DOHH2 (cell line): ENCODE measurements around the gene CCT2.

ENCODE experiments used
- H3F3A ChIP-seq: fragments of 200-600 bp; sonication (generic), shearing (Covaris generic); 2 replicates; pipeline ENCODE4 v1.6.0; 2016; ENCODE audit warnings: antibody characterized with exemption, mild to moderate bottlenecking; ENCODE audit not compliant: control insufficient read depth, insufficient read depth
- H3K27ac ChIP-seq: fragments of 200-600 bp; sonication (generic); 2 replicates; pipeline ENCODE4 v1.5.1; 2014; ENCODE audit warnings: low read depth, mild to moderate bottlenecking, low read length, moderate library complexity
- H3K27me3 ChIP-seq: fragments of 200-600 bp; sonication (generic); 2 replicates; pipeline ENCODE4 v1.6.1; 2014; ENCODE audit warnings: mild to moderate bottlenecking, low read length, mixed read lengths; ENCODE audit not compliant: control insufficient read depth
- H3K36me3 ChIP-seq: fragments of 200-600 bp; sonication (generic); 2 replicates; pipeline ENCODE4 v1.6.1; 2014; ENCODE audit warnings: mild to moderate bottlenecking, low read length, moderate library complexity, mixed read lengths; ENCODE audit not compliant: control insufficient read depth
- H3K4me1 ChIP-seq: fragments of 200-600 bp; sonication (generic); 2 replicates; pipeline ENCODE4 v1.6.1; 2014; ENCODE audit warnings: mild to moderate bottlenecking, low read length, mixed read lengths; ENCODE audit not compliant: control insufficient read depth
- H3K4me2 ChIP-seq: fragments of 200-600 bp; sonication (generic); 2 replicates; pipeline ENCODE4 v1.6.0; 2014; ENCODE audit warnings: mild to moderate bottlenecking, low read length, moderate library complexity
- H3K4me3 ChIP-seq: fragments of 200-600 bp; sonication (generic); 2 replicates; pipeline ENCODE4 v1.5.1; 2014; ENCODE audit warnings: mild to moderate bottlenecking, low read length, mixed read lengths
- H3K79me2 ChIP-seq: fragments of 200-600 bp; sonication (generic); 2 replicates; pipeline ENCODE4 v1.6.1; 2014; ENCODE audit warnings: mild to moderate bottlenecking, low read length, mixed read lengths; ENCODE audit not compliant: control insufficient read depth
- H3K9me2 ChIP-seq: fragments of 200-600 bp; sonication (generic); replicated peaks from 2 replicates; pipeline ENCODE4 v1.6.1; 2014; ENCODE audit warnings: mild to moderate bottlenecking, low read length, mixed read lengths; ENCODE audit not compliant: control insufficient read depth
- H3K9me3 ChIP-seq: fragments of 200-600 bp; sonication (generic); 2 replicates; pipeline ENCODE4 v1.6.1; 2014; ENCODE audit warnings: antibody characterized with exemption, low read length, mixed read lengths; ENCODE audit not compliant: control insufficient read depth, insufficient read depth
- H4K20me1 ChIP-seq: fragments of 200-600 bp; sonication (generic); 2 replicates; pipeline ENCODE4 v1.6.0; 2014; ENCODE audit warnings: low read depth, mild to moderate bottlenecking, antibody characterized with exemption, low read length, moderate library complexity; ENCODE audit not compliant: control insufficient read depth, insufficient read depth
- CTCF ChIP-seq: fragments of 200-600 bp; sonication (generic); IDR thresholded peaks from one replicate; pipeline ENCODE4 v1.5.1; 2014; ENCODE audit warnings: antibody characterized with exemption, mild to moderate bottlenecking, low read depth, low read length; ENCODE audit not compliant: poor library complexity, severe bottlenecking
- EZH2phosphoT487 ChIP-seq: fragments of 200-600 bp; sonication (generic); IDR thresholded peaks from 2 replicates; pipeline ENCODE4 v1.6.1; 2017; ENCODE audit warnings: borderline replicate concordance, mild to moderate bottlenecking, antibody characterized with exemption, low read length, moderate library complexity, mixed read lengths

Gene CCT2

GRCh38 chr12:69583203-69583602 lies 2.1 kb upstream of the CCT2 start:
- no peak for TF ChIP-seq EZH2phosphoT487
- no peak for TF ChIP-seq CTCF
- no peaks in the 10 kb centered on the region for H3F3A ChIP-seq
- H3K36me3 ChIP-seq, result peaks cover 29% of the 10 kb centered on the region
- no peak overlapping the region for H3K4me3 ChIP-seq
- no peaks in the 10 kb centered on the region for H3K9me3 ChIP-seq
- H4K20me1 ChIP-seq, result peaks cover 12% of the 10 kb centered on the region
- H3K27ac ChIP-seq, result no peak overlapping the region
- H3K27me3 ChIP-seq, result no peaks in the 10 kb centered on the region
- H3K9me2 ChIP-seq, result no peaks in the 10 kb centered on the region
- peaks cover 21% of the 10 kb centered on the region for H3K4me1 ChIP-seq
- peaks cover 28% of the 10 kb centered on the region for H3K79me2 ChIP-seq
- H3K4me2 ChIP-seq, result no peak overlapping the region

DNA sequence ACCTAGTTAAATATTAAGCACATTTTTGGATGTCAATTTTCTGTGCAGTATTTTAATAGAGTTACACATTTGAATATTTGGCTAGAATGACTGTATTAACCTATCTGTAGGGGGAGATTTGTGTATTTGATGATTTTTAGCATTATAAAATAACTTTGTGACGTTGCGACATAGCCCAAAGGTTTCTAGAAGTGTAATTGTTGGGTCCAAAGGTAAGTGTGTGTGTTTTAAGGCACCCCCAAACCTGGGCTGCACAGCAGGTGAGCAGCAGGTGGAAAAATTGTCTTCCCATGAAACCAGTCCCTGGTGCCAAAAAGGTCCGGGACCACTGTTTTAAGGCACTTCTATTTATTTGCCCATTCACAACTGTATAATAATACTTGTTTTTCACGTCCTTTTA lies 3.3 kb downstream of the CCT2 start:
- Histone ChIP-seq H3K27ac (no peak overlapping the region), H3K79me2 (peaks cover 62% of the 10 kb centered on the region), H4K20me1 (peaks cover 12% of the 10 kb centered on the region), H3K4me1 (peaks cover 21% of the 10 kb centered on the region), H3K9me3 (no peaks in the 10 kb centered on the region), H3K36me3 (peaks cover 82% of the 10 kb centered on the region), H3K4me2 (no peak overlapping the region), H3K27me3 (no peaks in the 10 kb centered on the region), H3F3A (no peaks in the 10 kb centered on the region; the same call in 1 of the 2 replicates), H3K9me2 (no peaks in the 10 kb centered on the region), H3K4me3 (no peak overlapping the region)
- TF ChIP-seq CTCF (no peak), EZH2phosphoT487 (no peak)

- Histone ChIP-seq H3K79me2 (peaks cover 66% of the 10 kb centered on the region), H3K4me1 (peaks cover 21% of the 10 kb centered on the region), H3F3A (no peaks in the 10 kb centered on the region; the same call in 1 of the 2 replicates), H3K36me3 (peaks cover 87% of the 10 kb centered on the region), H3K4me2 (no peak overlapping the region), H3K27ac (no peak overlapping the region), H3K4me3 (no peak overlapping the region), H3K27me3 (no peaks in the 10 kb centered on the region), H4K20me1 (peaks cover 12% of the 10 kb centered on the region), H3K9me2 (no peaks in the 10 kb centered on the region), H3K9me3 (no peaks in the 10 kb centered on the region)
- no peak for TF ChIP-seq EZH2phosphoT487
Measured at GRCh38 chr12:69589082-69589481, 3.8 kb downstream of the CCT2 start.

GRCh38 chr12:69595689-69596088 lies 10.4 kb downstream of the CCT2 start:
- TF ChIP-seq EZH2phosphoT487 (no peak), CTCF (no peak)
- Histone ChIP-seq H3K9me3 (no peaks in the 10 kb centered on the region), H3K4me2 (no peak overlapping the region), H3K36me3 (peaks cover 93% of the 10 kb centered on the region), H3K27ac (no peak overlapping the region), H3F3A (peaks cover 10% of the 10 kb centered on the region), H4K20me1 (no peaks in the 10 kb centered on the region; the same call in 1 of the 2 replicates), H3K9me2 (no peaks in the 10 kb centered on the region), H3K4me3 (no peak overlapping the region), H3K79me2 (peaks cover 21% of the 10 kb centered on the region), H3K27me3 (no peaks in the 10 kb centered on the region), H3K4me1 (no peaks in the 10 kb centered on the region)
